ENCODE measurements around the gene MIEF1.

MIEF1 gene

DNA sequence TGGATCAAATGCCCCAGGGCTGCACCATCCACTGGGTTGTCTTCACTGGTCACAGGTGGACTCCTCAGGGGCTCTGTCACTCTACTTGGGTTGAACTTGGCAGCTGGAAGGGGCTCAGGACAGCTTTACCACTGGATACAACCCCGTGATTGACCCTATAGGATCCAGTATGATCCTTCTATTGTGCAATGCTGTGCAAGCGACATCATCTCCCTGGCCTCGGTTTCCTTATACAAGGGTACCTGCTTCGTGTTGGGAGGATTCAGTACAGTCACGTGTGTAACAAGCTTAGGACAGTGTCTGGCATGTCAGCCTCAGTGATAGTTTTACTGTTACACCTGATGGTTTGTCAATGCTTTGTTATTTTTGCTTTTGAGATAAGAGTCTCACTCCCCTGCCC, 20.5 kb upstream of the MIEF1 start:
- Histone ChIP-seq H3K27ac (replicated peaks) (no peak overlapping the region), H3K4me3 (replicated peaks; ENCODE audit: insufficient read depth, low read length) (no peak overlapping the region), H3K27me3 (ENCODE audit: insufficient read depth, poor library complexity, severe bottlenecking) (no peaks in the 10 kb centered on the region)
- DNase-seq (ENCODE audit: low read depth in 1 of 2, low spot score in 1 of 2) = no peak
- TF ChIP-seq, protein P1, sequence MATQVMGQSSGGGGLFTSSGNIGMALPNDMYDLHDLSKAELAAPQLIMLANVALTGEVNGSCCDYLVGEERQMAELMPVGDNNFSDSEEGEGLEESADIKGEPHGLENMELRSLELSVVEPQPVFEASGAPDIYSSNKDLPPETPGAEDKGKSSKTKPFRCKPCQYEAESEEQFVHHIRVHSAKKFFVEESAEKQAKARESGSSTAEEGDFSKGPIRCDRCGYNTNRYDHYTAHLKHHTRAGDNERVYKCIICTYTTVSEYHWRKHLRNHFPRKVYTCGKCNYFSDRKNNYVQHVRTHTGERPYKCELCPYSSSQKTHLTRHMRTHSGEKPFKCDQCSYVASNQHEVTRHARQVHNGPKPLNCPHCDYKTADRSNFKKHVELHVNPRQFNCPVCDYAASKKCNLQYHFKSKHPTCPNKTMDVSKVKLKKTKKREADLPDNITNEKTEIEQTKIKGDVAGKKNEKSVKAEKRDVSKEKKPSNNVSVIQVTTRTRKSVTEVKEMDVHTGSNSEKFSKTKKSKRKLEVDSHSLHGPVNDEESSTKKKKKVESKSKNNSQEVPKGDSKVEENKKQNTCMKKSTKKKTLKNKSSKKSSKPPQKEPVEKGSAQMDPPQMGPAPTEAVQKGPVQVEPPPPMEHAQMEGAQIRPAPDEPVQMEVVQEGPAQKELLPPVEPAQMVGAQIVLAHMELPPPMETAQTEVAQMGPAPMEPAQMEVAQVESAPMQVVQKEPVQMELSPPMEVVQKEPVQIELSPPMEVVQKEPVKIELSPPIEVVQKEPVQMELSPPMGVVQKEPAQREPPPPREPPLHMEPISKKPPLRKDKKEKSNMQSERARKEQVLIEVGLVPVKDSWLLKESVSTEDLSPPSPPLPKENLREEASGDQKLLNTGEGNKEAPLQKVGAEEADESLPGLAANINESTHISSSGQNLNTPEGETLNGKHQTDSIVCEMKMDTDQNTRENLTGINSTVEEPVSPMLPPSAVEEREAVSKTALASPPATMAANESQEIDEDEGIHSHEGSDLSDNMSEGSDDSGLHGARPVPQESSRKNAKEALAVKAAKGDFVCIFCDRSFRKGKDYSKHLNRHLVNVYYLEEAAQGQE (IDR thresholded peaks at IDR 0.05; ENCODE audit: insufficient replicate concordance, low read depth) = no peak
- no peak for TF ChIP-seq GABPA (IDR thresholded peaks at IDR 0.05; ENCODE audit: low read depth)
- TF ChIP-seq, protein P2, sequence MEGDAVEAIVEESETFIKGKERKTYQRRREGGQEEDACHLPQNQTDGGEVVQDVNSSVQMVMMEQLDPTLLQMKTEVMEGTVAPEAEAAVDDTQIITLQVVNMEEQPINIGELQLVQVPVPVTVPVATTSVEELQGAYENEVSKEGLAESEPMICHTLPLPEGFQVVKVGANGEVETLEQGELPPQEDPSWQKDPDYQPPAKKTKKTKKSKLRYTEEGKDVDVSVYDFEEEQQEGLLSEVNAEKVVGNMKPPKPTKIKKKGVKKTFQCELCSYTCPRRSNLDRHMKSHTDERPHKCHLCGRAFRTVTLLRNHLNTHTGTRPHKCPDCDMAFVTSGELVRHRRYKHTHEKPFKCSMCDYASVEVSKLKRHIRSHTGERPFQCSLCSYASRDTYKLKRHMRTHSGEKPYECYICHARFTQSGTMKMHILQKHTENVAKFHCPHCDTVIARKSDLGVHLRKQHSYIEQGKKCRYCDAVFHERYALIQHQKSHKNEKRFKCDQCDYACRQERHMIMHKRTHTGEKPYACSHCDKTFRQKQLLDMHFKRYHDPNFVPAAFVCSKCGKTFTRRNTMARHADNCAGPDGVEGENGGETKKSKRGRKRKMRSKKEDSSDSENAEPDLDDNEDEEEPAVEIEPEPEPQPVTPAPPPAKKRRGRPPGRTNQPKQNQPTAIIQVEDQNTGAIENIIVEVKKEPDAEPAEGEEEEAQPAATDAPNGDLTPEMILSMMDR (IDR thresholded peaks at IDR 0.05; ENCODE audit: insufficient read depth, low read length) = no peak
- no peak for TF ChIP-seq SPI1 (IDR thresholded peaks at IDR 0.05; ENCODE audit: borderline replicate concordance, low read depth)
- no peak for TF ChIP-seq POLR2AphosphoS5 (IDR thresholded peaks at IDR 0.05; ENCODE audit: low read depth)

- H3K27me3 ChIP-seq (ENCODE audit: insufficient read depth, poor library complexity, severe bottlenecking) = no peaks in the 10 kb centered on the region
- TF ChIP-seq POLR2AphosphoS5 (IDR thresholded peaks at IDR 0.05; ENCODE audit: low read depth) (no peak), GABPA (IDR thresholded peaks at IDR 0.05; ENCODE audit: low read depth) (no peak), SPI1 (IDR thresholded peaks at IDR 0.05; ENCODE audit: borderline replicate concordance, low read depth) (no peak)
- TF ChIP-seq, protein P2 (IDR thresholded peaks at IDR 0.05; ENCODE audit: insufficient read depth, low read length) = no peak
- TF ChIP-seq, protein P1 (IDR thresholded peaks at IDR 0.05; ENCODE audit: insufficient replicate concordance, low read depth) = no peak
- H3K4me3 ChIP-seq (replicated peaks; ENCODE audit: insufficient read depth, low read length) = no peak overlapping the region
- no peak overlapping the region for H3K27ac ChIP-seq (replicated peaks)
- no peak for DNase-seq (ENCODE audit: low read depth in 1 of 2, low spot score in 1 of 2)
Observed at GRCh38 chr22:39482768-39483167, 19.3 kb upstream of the MIEF1 start.

- TF ChIP-seq POLR2AphosphoS5 (IDR thresholded peaks at IDR 0.05; ENCODE audit: low read depth) (no peak), GABPA (IDR thresholded peaks at IDR 0.05; ENCODE audit: low read depth) (no peak), SPI1 (IDR thresholded peaks at IDR 0.05; ENCODE audit: borderline replicate concordance, low read depth) (no peak)
- TF ChIP-seq, protein P1 (IDR thresholded peaks at IDR 0.05; ENCODE audit: insufficient replicate concordance, low read depth) = no peak
- TF ChIP-seq, protein P2 (IDR thresholded peaks at IDR 0.05; ENCODE audit: insufficient read depth, low read length) = no peak
- DNase-seq (ENCODE audit: low read depth in 1 of 2, low spot score in 1 of 2) = no peak
- no peak overlapping the region for H3K4me3 ChIP-seq (replicated peaks; ENCODE audit: insufficient read depth, low read length)
- no peaks in the 10 kb centered on the region for H3K27me3 ChIP-seq (ENCODE audit: insufficient read depth, poor library complexity, severe bottlenecking)
- no peak overlapping the region for H3K27ac ChIP-seq (replicated peaks)
Observed at GRCh38 chr22:39486951-39487825, 14.9 kb upstream of the MIEF1 start.

Data from HL-60 (cell line).